RWPE2 (cell line): ENCODE data around the gene NUB1.

ENCODE experiments used
- ATAC-seq: fragments of 200-7000 bp; cut with Tn5 transposase; 3 replicates; pipeline ENCODE4 v1.9.1; 2021; ENCODE audit warnings: low read depth
- DNase-seq: peaks from one replicate; pipeline ENCODE4 v3.0.0-alpha.2; 2020; ENCODE audit warnings: low spot score
- H3K27ac ChIP-seq: fragments of 450-650 bp; 2 replicates; pipeline ENCODE4 v1.5.1; 2017; ENCODE audit warnings: mild to moderate bottlenecking; ENCODE audit not compliant: poor library complexity, severe bottlenecking
- H3K27me3 ChIP-seq: fragments of 250-450 bp; sonication (Bioruptor Pico); 2 replicates; pipeline ENCODE4 v1.5.1; 2021; ENCODE audit warnings: mild to moderate bottlenecking, moderate library complexity; ENCODE audit not compliant: insufficient read depth, poor library complexity, severe bottlenecking
- H3K36me3 ChIP-seq: fragments of 250-450 bp; sonication (Bioruptor Pico); 2 replicates; pipeline ENCODE4 v1.5.1; 2020; ENCODE audit warnings: low read depth, mild to moderate bottlenecking, moderate library complexity
- H3K4me1 ChIP-seq: fragments of 250-450 bp; sonication (Bioruptor Pico); 2 replicates; pipeline ENCODE4 v1.5.1; 2021; ENCODE audit warnings: mild to moderate bottlenecking, moderate library complexity; ENCODE audit not compliant: insufficient read depth, poor library complexity, severe bottlenecking
- H3K4me3 ChIP-seq: fragments of 250-450 bp; sonication (Bioruptor Pico); 2 replicates; pipeline ENCODE4 v1.5.1; 2021; ENCODE audit warnings: mild to moderate bottlenecking, moderate library complexity; ENCODE audit not compliant: severe bottlenecking
- H3K9me3 ChIP-seq: fragments of 250-450 bp; sonication (Bioruptor Pico); 2 replicates; pipeline ENCODE4 v1.5.1; 2021; ENCODE audit warnings: mild to moderate bottlenecking, moderate library complexity; ENCODE audit not compliant: severe bottlenecking
- TF ChIP-seq, protein P1 (sequence below): fragments of 450-650 bp; IDR thresholded peaks from one replicate; pipeline ENCODE4 v1.5.1; 2017; ENCODE audit warnings: mild to moderate bottlenecking, moderate library complexity; ENCODE audit not compliant: poor library complexity, severe bottlenecking

Gene NUB1

DNA sequence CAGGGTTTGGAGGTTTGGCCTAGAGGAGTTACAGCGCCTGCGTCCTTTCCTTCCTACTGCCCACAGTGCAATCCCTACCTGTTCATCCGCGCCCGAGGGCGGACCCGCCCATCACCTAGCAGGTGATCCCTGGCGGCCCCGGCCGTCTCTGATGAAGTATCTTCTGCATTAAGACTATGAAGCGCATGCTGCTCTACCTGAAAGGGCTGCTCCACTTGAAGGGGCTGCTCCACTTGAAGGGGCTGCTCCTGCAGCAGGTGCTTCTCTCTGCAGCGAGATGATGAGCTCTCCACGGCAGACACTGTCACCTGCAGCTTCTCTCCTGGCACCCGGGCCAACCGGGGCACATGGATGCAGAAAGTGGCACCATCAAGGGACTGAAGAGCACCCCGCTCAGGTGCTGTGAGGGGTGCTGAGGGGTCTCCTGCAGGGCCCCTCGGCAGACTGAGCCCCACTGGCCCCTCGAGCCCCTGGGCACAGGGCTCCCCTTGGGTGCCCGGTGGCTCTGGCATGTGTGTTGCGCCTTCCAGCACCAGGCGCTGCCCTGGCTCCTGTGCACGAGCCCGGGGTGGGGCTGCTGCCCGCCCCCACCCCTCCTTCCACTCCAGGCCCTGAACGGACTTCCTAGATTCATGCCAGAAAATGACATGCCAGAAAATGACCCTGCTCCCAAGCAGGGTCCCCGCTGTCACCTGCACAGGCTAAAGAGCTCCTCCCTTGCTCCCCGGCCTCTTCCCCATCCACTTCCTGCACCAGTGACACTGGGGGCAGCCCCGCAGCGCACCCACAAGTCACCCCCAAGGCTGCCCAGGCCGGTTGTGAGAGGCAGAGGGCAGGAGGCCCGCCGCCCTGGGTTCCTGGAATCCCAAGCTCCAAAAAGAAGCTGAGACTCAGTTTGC, 38.8 kb downstream of the NUB1 start:
- Histone ChIP-seq H3K36me3 (peaks cover 5% of the 10 kb centered on the region; the same call in 1 of the 2 replicates), H3K27me3 (peaks cover 12% of the 10 kb centered on the region), H3K9me3 (no peaks in the 10 kb centered on the region), H3K4me1 (no peaks in the 10 kb centered on the region), H3K4me3 (no peak overlapping the region), H3K27ac (no peak overlapping the region)
- no peak for DNase-seq
- no peak for ATAC-seq
- TF ChIP-seq, protein P1, sequence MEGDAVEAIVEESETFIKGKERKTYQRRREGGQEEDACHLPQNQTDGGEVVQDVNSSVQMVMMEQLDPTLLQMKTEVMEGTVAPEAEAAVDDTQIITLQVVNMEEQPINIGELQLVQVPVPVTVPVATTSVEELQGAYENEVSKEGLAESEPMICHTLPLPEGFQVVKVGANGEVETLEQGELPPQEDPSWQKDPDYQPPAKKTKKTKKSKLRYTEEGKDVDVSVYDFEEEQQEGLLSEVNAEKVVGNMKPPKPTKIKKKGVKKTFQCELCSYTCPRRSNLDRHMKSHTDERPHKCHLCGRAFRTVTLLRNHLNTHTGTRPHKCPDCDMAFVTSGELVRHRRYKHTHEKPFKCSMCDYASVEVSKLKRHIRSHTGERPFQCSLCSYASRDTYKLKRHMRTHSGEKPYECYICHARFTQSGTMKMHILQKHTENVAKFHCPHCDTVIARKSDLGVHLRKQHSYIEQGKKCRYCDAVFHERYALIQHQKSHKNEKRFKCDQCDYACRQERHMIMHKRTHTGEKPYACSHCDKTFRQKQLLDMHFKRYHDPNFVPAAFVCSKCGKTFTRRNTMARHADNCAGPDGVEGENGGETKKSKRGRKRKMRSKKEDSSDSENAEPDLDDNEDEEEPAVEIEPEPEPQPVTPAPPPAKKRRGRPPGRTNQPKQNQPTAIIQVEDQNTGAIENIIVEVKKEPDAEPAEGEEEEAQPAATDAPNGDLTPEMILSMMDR: no peak

DNA sequence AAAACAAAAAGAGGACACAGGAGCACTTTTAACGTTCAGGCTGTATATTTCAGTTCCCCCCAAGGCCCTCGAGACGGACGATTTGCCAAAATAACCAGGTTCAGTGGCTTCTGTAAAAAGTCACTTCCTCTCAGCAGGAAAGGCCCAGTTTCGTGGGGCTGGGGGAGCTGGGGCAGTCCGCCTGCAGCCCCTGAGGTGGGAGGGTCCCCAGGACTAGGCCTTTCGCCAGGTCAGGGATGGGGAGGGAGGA, 39.4 kb downstream of the NUB1 start:
- no peak for ATAC-seq
- H3K9me3 ChIP-seq: no peaks in the 10 kb centered on the region
- peaks cover 12% of the 10 kb centered on the region for H3K27me3 ChIP-seq
- no peak overlapping the region for H3K27ac ChIP-seq
- TF ChIP-seq, protein P1: no peak
- DNase-seq: no peak
- H3K36me3 ChIP-seq: peaks cover 5% of the 10 kb centered on the region; the same call in 1 of the 2 replicates
- no peaks in the 10 kb centered on the region for H3K4me1 ChIP-seq
- no peak overlapping the region for H3K4me3 ChIP-seq

DNA sequence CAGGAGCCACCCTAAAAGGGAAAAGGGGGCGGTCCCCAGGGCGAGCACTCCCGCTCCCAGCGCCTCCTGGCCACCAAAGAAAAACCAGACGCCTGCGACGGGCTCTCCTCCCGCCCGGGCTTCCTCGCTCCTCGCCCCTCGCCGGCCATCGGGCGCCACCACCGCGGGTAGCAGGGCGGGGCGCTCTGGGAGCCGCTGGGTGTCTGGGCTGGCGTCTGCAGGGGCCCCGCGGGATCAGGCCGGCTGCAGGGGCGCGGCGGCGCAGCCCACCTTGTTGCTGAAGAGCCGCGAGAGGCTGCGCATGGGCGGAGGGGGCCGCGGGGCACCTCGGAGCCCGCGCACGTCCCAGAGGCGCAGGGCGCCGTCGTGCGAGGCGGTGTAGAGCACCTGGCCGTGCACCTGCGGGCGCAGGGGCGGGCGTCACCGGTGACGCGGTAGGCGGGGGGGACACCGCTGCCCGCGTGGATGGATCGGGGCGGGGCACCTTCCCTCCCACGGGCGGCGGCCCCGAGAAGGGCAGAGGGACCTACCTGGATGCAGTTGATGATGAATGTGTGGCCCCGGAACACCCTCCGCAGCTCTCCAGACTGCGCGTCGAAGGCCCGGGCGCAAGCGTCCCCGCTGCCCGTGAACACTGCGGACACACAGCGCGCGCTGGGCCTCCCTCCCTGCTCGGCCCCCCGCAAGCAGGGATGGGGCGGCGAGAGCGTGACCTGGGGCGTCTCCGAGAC, 39.9 kb downstream of the NUB1 start:
- Histone ChIP-seq H3K27ac (no peak overlapping the region), H3K36me3 (peaks cover 5% of the 10 kb centered on the region; the same call in 1 of the 2 replicates), H3K27me3 (peaks cover 12% of the 10 kb centered on the region), H3K4me1 (no peaks in the 10 kb centered on the region), H3K4me3 (no peak overlapping the region), H3K9me3 (no peaks in the 10 kb centered on the region)
- peak; percentile 22; the same call in 1 of the 3 replicates for ATAC-seq
- DNase-seq: no peak
- TF ChIP-seq, protein P1: no peak

DNA sequence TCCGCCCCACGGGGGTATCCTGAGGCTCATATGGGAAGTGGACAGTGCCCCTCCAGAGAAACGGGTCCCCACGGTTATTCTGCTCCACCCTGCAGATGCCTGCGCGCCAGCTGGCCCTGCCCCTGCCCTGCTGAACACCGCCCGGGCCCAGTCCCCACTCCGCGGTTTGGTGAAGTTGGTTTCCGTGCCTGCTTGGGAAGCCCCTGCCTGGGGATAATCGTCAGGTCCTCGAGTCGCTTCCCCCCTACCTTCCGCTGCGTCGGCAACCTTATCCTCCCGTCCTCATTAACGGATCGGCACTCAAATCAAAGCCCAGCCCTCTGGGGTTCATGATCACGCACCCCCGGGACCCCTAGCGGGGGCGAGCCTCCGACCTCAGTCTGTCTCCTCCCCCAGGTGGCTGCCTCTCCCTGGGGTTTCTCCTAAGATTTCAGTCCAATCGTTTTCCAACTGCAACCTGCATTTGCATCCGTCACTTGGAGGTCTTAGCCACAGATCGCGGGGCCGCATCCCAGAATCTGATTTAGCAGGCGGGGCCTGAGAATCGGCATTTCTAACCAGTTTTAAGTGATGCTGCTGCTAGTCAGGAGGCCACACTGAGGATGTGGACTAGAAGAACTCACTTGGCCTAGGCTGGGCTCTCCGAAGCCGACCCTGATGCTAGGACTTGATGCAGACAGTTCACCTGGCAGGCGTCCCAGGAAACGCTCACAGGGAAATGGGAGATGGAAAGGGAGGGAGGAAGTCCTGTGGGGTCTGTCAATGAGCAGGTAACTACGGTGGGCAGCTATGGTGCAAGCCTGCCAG, 40.7 kb downstream of the NUB1 start:
- DNase-seq: peak; percentile 58
- no peaks in the 10 kb centered on the region for H3K9me3 ChIP-seq
- no peak overlapping the region for H3K27ac ChIP-seq
- TF ChIP-seq, protein P1: no peak
- ATAC-seq: no peak
- no peaks in the 10 kb centered on the region for H3K36me3 ChIP-seq
- H3K27me3 ChIP-seq: peaks cover 12% of the 10 kb centered on the region
- no peaks in the 10 kb centered on the region for H3K4me1 ChIP-seq
- no peak overlapping the region for H3K4me3 ChIP-seq
